ENCODE results near the gene RNH1.
A peak's percentile ranks its signal among the peaks of the same experiment; 100 is the strongest.

DNA sequence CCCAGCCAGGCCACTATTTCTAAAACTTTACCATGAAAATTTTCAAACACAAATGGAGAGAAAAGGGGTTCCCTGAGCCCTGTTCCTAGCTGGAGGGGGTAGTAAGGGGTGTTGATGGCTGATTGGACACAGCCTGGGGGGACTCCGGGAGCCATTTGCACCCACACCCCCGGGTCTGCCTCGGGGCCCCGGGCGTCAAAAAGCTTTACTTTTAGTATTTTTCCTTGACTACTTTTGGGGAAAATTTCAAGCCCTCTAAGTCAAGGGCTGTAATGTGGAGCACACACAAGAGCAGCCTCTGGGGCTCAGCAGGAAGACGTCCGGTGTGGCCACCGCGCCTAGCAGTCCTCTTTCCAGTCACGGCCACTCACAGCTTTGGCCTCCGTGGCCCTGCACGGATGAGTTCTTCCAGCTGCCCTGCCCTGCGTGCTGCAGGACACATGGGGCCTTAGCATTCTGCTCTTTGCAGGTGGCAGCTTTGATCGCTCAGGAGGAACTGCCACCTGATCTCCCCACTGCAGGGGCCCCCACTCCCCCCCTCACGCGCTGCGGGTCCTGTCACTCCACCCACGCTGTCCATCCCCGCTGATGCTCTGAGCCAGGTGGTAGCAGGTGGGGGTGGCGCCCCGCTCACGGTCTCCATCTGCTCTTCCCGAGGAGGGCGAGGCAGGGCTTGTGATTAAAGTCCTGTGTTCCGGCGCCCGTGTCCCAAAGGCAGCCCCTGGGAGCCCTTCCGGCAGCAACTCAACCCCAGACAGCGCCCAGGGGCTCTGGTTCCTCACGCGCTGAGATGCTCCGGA, 14.4 kb downstream of the RNH1 start:
- TF ChIP-seq, protein P1, sequence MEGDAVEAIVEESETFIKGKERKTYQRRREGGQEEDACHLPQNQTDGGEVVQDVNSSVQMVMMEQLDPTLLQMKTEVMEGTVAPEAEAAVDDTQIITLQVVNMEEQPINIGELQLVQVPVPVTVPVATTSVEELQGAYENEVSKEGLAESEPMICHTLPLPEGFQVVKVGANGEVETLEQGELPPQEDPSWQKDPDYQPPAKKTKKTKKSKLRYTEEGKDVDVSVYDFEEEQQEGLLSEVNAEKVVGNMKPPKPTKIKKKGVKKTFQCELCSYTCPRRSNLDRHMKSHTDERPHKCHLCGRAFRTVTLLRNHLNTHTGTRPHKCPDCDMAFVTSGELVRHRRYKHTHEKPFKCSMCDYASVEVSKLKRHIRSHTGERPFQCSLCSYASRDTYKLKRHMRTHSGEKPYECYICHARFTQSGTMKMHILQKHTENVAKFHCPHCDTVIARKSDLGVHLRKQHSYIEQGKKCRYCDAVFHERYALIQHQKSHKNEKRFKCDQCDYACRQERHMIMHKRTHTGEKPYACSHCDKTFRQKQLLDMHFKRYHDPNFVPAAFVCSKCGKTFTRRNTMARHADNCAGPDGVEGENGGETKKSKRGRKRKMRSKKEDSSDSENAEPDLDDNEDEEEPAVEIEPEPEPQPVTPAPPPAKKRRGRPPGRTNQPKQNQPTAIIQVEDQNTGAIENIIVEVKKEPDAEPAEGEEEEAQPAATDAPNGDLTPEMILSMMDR (IDR thresholded peaks at IDR 0.05 in 2 of 3, conservative IDR thresholded peaks at IDR 0.05 in 1 of 3; ENCODE audit: control insufficient read depth in 2 of 3, extremely low read depth in 1 of 3, insufficient read depth in 1 of 3, low read depth in 3 of 3, low read length in 3 of 3): no peak
- TF ChIP-seq POLR2A (IDR thresholded peaks at IDR 0.05; ENCODE audit: low read depth, low read length) (peak; percentile 40; the same call in 1 of the 2 replicates), NRF1 (conservative IDR thresholded peaks at IDR 0.05; ENCODE audit: low read depth, low read length) (no peak), POLR2AphosphoS5 (IDR thresholded peaks at IDR 0.05; ENCODE audit: low read length) (no peak), ZNF384 (IDR thresholded peaks at IDR 0.05; ENCODE audit: borderline replicate concordance, low read depth, low read length) (no peak), CEBPB (IDR thresholded peaks at IDR 0.05; ENCODE audit: borderline replicate concordance in 1 of 2, low read depth in 2 of 2, low read length in 2 of 2) (no peak), ETV6 (conservative IDR thresholded peaks at IDR 0.05 in 1 of 2, IDR thresholded peaks at IDR 0.05 in 1 of 2; ENCODE audit: borderline replicate concordance in 1 of 2, low read depth in 1 of 2) (no peak), SRF (IDR thresholded peaks at IDR 0.05; ENCODE audit: low read depth in 2 of 2, low read length in 2 of 2) (no peak), HDGF (IDR thresholded peaks at IDR 0.05) (no peak), EZH2 (IDR thresholded peaks at IDR 0.05; ENCODE audit: borderline replicate concordance, control insufficient read depth, low read depth, low read length) (no peak), TAF1 (IDR thresholded peaks at IDR 0.05; ENCODE audit: borderline replicate concordance, low read depth, low read length) (no peak)
- TF ChIP-seq, protein P2, sequence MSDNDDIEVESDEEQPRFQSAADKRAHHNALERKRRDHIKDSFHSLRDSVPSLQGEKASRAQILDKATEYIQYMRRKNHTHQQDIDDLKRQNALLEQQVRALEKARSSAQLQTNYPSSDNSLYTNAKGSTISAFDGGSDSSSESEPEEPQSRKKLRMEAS (IDR thresholded peaks at IDR 0.05; ENCODE audit: low read depth, low read length): no peak
